NCI-H748 treated with DMSO at 0.1 percent for 48 hours (cell line): ENCODE data around the gene FAM72B.
"Not testable (repeated sequence)": the region's sequence is repeated elsewhere in the genome, so short reads cannot be mapped to it uniquely, and the experiment has no call there.

Experiments
- DNase-seq: peaks from one replicate; lab custom pipeline; 2025; lab: John Stamatoyannopoulos, UW

Gene FAM72B

GRCh38 chr1:121200232-121200631, 16.1 kb upstream of the FAM72B start:
- DNase-seq = not testable (repeated sequence)

GRCh38 chr1:121199763-121200162, 15.6 kb upstream of the FAM72B start:
- not testable (repeated sequence) for DNase-seq

- DNase-seq = not testable (repeated sequence)
These were observed 13.1 kb upstream of the FAM72B start for GRCh38 chr1:121197095-121197882.

DNA sequence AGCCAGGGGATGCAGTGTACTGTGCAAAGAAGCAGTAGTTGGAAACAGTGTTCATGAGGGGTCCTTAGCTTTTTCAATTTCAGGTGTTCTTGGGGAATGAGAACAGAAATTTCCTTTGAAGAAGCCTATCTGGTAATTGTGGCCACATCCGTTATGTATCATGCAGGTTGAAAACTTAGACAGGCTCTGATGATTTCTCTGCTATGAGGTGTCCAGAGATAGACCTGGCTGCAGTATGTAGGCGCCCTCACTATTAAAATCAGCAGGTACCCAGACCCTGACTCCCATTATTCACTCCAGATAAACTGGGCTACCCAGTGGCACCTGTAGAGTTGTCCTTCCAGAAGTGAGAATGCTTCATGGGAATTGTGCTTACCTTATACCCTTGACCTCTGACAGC, 8.4 kb upstream of the FAM72B start:
- DNase-seq = not testable (repeated sequence)

- not testable (repeated sequence) for DNase-seq
These were observed 3.8 kb upstream of the FAM72B start for GRCh38 chr1:121187914-121188313.

DNA sequence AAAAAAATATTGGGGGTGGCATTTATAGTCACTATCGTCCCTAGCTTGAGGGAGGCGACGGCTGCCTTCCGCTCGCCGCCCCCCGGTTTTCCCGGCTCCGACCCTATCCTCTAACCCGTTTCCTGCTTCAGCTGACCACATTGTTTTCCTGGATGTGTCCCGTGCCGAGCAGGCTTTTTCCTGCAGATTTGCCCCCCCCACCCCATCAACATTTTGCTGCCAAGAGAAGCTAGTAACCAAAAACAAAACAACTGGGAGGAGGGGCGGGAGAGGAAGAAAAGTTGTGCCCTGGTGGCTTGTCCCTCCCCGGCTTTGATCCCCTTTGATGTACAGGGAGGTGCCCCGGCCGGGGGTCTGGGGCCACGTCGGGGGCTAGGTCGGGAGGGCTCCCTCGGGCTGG, 2.1 kb upstream of the FAM72B start:
- DNase-seq = not testable (repeated sequence)

GRCh38 chr1:121185140-121185708, 1.1 kb upstream of the FAM72B start:
- DNase-seq = not testable (repeated sequence)

DNA sequence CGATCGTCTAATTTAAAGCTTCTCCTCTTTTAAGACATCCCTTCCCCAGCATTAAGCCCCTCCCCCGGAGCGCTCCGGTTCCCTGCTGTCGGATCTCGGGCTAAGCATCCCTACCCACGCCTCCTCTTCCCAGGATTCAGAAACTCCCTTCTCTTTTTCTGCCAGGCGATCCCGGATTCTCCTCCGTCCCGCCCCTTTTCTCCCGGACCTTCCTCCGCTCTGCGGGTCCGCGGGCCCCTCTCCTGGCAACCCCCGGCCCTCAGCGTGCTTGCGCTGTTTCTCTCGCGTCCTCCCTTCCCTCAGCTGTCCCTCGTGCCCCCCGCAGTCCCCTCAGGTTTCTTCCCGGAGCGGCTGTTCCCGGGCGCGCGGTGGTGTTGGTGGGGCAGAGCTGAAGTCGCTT, 273 bp downstream of the FAM72B start:
- DNase-seq = not testable (repeated sequence)

DNA sequence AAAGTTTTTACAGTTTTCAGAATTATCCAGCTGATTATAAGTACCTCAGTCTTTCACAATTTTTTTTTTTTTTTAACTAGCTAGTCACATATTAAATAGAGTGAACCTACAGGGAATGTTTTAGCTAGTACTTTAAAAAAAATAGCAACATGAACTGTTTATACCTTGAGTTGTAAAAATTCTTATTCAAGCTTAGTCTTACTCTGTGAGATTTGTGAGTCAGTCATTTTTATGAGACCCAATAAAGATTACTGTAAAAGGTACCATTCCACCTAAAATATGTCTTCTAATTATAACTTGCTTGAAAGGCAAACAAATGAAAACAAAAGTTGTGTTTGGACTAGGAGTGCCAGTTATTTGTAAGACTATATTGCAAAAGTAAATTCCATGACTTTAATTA, 5.9 kb downstream of the FAM72B start:
- not testable (repeated sequence) for DNase-seq

DNA sequence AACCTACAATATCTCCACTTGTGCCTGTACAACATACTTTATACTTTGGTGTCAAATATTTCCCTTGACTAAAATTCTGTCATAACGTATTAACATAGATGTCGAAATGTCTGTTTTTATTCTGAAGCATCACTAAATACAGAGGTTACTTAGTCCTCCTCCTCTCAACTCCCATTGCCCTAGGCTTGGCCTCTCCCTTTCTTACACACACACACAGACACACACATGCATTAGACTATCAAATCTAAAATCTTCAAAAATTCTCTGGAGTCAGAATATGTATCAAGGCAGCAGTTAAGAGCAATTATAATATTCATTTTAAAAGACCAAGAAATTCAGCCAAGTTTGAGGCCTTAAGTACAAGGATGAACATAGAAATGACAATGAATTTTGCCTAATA, 7.5 kb downstream of the FAM72B start:
- DNase-seq = not testable (repeated sequence)

GRCh38 chr1:121168152-121168668, 15.9 kb downstream of the FAM72B start:
- not testable (repeated sequence) for DNase-seq

DNA sequence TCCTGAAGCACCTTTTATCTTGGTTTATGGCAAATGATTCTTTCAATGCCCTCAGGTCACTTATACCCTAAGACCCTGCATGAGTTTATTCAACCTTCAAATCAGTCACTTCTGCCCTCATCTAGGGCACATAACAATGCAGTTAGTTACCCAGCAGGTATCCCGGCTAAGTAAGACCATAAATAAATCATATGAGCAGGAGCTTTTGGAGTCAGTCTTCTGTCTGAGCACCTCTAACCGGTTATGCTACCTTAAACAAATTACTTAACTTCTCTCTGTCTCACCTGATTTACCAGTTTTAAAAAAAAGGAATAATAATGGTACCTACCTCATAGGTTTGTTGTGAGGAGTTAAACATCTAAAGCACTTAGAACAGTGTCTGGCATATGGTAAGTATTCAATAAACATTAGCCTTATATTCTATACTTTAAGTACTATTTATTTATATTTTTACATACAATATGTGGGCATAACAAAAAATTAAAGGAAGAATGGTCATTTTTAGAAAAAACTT, 16.9 kb downstream of the FAM72B start:
- DNase-seq = not testable (repeated sequence)

DNA sequence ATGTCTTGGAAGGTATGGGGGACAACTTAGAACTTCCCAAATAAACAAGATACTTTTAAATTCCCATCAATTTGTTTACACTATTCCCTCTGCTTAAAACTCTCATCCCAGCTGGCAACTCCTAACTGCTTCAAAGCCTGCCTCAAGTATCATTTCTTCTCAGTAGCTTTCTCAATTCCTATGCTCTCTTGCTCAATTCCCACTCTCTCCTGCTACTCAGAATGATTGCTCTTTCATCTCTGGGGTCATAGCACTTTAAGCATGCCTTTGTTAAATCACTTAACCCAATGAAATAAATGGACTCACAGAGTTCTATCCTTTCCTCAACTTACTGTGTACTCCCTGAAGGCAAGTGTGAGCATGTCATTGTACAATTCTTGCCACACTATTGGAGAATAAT, 18.8 kb downstream of the FAM72B start:
- DNase-seq = not testable (repeated sequence)

DNA sequence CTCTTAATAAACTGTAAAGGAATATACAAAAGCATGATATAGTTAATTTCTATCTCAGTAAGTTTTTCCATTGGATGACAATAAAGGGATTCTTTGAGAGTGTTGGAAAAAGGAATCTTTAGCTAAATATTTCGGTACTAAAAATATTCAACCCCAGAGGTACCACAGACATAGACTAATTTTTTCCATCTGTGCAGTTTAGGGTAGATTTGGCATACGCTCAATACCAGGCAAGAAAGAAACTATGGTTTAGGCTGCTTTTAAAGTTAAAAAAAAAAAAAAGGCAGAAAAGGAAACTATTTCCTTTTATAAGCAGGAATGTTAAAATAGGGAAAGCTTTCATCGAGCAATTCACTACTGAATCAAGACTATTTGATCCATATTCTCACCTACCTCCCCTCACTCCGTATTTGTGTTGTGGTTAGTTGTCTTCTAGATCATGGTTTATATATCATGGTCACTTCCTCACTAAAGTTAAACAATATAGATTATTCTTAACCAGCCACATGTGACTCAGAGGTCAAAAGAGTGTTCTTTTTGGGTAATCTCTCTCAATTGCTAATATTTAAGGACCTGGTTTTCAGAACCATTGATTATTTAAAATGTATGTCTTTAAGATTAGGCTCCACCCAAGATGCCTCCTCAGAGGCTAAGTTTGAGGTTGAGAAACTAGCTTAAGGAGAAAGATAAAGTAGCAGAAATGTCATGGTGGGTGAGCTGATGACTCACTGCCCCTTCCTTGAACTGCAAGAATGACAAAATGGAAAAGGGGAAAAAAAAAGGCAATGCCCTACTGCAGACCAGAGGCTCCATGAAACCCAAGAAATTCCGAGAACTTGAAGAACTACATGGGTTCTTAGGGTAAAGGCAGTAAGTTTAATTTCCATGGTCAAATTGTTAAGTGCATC, 20.0 kb downstream of the FAM72B start:
- not testable (repeated sequence) for DNase-seq

DNA sequence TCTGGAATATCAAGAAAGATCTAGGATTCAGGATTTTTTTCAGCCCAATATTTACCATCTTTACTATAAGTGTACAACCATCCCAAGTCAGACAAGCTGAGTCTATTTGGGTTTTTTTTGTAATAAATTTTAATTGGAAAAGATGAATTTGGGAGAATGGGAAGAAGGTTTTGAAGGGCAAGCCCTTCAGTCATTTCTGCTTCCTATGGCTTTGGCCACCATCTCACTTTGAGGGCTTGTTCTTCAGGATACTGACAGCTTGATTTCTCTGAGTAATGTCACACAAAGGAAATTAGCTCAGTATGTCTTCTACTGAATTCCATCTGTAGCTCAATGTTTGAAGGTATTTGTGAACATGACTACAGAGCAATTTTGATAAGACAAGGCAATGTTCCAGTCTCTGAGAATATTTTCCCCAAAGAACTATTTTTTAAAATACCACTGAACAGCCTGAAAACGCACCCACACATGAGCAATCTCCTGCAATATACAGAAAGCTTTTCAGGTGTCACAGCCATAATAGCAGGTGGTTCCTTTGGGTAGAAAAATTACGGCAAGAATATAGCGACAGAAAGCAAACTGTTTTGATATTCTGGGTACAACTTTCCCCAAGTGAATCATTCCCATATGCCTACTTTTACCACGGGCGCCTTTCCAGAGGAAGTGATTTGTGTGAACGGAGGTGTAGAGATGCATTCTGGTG, 22.8 kb downstream of the FAM72B start:
- DNase-seq = not testable (repeated sequence)

GRCh38 chr1:121160118-121160517, 24.0 kb downstream of the FAM72B start:
- not testable (repeated sequence) for DNase-seq

DNA sequence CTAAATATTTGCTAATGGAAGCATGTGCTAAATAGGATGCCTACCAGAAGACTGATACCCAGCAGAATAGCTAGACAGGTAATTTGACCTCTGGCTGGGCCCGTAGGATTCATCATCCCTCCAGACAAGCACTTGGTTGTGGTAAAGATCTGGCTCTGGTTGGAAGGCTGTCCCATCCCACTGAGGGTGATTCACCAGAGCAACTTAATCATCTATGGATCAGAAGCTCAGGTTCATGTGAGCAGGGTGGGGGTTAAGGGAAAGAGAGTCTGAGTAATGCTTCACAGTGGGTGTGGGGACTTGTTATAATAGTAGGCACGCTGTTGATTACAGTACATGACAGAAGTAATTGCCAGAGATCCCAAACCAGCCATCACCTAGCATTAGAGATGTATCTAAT, 26.5 kb downstream of the FAM72B start:
- DNase-seq = not testable (repeated sequence)

GRCh38 chr1:121156958-121157603, 27.1 kb downstream of the FAM72B start:
- DNase-seq = not testable (repeated sequence)

DNA sequence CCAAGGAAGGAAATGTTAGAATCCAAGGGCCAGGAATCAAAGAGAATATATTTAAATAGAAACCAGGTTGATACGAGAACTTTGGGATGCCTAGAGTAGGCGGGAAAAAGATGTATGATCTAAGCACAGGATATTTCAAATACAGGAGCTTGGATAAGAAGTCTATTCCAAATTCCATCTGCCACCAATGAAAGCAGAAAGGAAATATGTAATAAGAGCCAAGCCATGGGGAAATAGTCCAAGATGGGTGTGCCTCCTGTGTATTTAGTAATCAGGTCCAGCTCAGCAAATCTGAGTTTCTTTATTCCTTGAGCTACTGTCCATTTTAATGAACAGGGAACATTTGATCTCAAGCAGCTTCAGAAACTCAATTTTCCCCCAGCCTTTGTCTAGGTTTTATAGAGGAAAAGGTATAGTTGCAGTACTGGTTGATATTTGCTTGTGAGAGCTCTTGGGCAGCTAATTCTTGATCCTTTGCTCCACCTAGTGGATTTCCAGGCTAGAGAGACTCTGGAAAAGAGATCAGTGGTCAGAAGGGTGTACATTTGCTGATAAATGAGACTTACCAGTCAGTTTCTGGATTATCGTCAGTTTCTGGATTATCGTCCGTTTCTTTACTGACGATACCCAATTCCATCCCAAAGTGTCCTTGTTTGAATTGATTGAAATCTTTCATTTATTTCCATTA, 28.3 kb downstream of the FAM72B start:
- not testable (repeated sequence) for DNase-seq

GRCh38 chr1:121154811-121155210, 29.3 kb downstream of the FAM72B start:
- not testable (repeated sequence) for DNase-seq
